ENCODE measurements around the gene DUSP8.
"Not testable (repeated sequence)": the region's sequence is repeated elsewhere in the genome, so short reads cannot be mapped to it uniquely, and the experiment has no call there.

The DUSP8 gene

GRCh38 chr11:1608363-1608762 is 36.3 kb upstream of the DUSP8 start, which contains the start of gene KRTAP5-3:
TSS of gene KRTAP5-3 (minus strand) at chr11:1608463. CDS start at chr11:1608385, 78 bp downstream.
- TF ChIP-seq, protein P1, sequence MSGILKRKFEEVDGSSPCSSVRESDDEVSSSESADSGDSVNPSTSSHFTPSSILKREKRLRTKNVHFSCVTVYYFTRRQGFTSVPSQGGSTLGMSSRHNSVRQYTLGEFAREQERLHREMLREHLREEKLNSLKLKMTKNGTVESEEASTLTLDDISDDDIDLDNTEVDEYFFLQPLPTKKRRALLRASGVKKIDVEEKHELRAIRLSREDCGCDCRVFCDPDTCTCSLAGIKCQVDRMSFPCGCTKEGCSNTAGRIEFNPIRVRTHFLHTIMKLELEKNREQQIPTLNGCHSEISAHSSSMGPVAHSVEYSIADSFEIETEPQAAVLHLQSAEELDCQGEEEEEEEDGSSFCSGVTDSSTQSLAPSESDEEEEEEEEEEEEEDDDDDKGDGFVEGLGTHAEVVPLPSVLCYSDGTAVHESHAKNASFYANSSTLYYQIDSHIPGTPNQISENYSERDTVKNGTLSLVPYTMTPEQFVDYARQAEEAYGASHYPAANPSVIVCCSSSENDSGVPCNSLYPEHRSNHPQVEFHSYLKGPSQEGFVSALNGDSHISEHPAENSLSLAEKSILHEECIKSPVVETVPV (CRISPR knock-in tag; IDR thresholded peaks at IDR 0.05), result no peak
- TF ChIP-seq CSDC2 (CRISPR knock-in tag; IDR thresholded peaks at IDR 0.05), result no peak
- no peak for TF ChIP-seq ESRRG (CRISPR knock-in tag; IDR thresholded peaks at IDR 0.05)
- no peak for TF ChIP-seq ARNTL (CRISPR knock-in tag; IDR thresholded peaks at IDR 0.05; ENCODE audit: borderline replicate concordance, low read depth)
- no peak for TF ChIP-seq TOX (CRISPR knock-in tag; IDR thresholded peaks at IDR 0.05; ENCODE audit: borderline replicate concordance)
- no peak for TF ChIP-seq CREB5 (CRISPR knock-in tag; IDR thresholded peaks at IDR 0.05; ENCODE audit: low read depth)
- TF ChIP-seq BACH2 (CRISPR knock-in tag; IDR thresholded peaks at IDR 0.05; ENCODE audit: borderline replicate concordance), result no peak
- no peak for TF ChIP-seq OSR1 (CRISPR knock-in tag; IDR thresholded peaks at IDR 0.05)
- TF ChIP-seq GLIS3 (CRISPR knock-in tag; IDR thresholded peaks at IDR 0.05), result no peak
- no peak for TF ChIP-seq POU6F1 (CRISPR knock-in tag; IDR thresholded peaks at IDR 0.05; ENCODE audit: borderline replicate concordance, low read depth)
- no peak for TF ChIP-seq SNAI2 (CRISPR knock-in tag; IDR thresholded peaks at IDR 0.05)
- TF ChIP-seq ZFP3 (CRISPR knock-in tag; IDR thresholded peaks at IDR 0.05), result no peak

DNA sequence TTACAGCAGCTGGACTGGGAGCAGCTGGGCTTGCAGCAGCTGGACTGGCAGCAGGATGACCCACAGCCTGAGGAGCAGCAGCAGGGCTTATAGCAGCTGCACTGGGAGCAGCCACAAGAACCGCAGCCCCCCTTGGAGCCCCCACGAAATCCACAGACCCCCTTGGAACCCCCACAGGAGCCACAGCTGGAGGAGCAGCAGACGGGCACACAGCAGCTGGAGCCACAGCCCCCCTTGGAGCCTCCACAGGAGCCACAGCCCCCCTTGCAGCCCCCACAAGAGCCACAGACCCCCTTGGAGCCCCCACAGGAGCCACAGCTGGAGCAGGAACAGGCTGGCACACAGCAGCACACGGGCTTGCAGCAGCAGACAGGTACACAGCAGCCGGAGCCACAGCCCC is 35.8 kb upstream of the DUSP8 start:
- not testable (repeated sequence) for ATAC-seq

More at GRCh38 chr11:1608363-1608762, 36.3 kb upstream of the DUSP8 start, which contains the start of gene KRTAP5-3:
- no peak for ATAC-seq

DNA sequence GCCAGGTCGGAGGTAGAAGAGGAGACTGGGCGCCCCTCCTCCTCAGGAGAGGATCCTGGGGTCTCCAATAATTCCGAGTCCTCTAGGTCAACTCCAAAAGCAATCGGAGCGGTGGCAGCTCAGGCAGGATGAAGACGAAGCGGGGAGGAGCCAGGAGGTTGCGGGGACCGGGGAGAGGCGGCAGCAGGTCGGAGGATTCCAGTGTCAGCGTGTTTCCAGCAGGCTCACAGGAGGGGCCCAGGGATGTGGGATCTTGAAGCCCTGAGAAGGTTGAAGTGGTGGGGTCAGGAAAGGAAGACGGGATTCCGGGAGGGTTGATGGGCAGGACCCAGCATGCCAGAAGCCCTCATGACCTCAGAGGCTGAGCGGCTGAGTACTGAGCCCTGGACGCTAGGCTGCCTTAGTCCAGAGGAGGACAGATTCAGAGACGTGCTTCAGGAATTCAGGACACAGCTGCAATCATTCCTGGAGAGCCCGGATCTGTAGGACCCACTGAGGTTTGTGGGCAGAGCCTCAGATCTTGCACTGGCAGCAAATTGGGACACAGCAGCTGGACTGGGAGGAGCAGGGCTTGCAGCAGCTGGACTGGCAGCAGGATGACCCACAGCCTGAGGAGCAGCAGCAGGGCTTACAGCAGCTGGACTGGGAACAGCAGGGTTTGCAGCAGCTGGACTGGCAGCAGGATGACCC is 35.2 kb upstream of the DUSP8 start:
- not testable (repeated sequence) for ATAC-seq

DNA sequence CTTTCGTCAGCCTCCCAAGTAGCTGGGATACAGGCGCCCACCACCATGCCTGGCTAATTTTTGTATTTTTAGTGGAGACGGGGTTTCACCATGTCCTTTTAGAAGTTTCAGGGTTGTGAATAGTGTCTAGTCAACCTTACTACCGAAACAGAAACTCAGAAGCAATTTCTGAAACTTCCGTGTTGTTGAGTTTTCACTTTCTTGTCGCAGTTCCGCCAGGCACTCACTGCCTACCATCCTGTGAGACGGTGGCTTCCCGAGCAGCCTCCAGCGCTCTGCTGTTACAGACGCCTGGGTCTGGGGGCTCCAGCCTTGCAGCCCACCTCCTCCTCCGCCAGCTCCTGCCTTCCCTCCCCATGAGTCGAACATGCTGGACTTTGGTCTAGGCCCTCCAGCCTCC is 33.9 kb upstream of the DUSP8 start:
- ATAC-seq, result not testable (repeated sequence)

DNA sequence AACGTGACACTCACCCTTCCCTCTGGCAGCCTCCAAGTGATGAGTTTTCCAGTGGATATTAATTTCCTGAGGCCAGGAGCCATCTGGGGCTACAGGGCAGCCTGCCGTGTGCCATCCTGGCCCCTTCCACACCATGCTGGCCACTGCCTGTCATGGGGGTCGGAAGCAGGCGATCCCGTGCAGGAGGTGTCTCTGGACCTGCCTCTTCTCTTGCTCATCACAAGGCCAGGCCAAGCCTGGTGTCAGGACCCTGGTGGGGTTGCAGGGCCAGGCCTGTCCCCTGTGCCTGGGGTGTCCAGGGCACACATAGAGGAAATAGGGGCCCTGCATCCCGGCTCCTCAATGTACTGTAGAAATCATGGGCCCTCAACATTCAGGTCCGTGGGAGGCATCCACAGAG is 32.6 kb upstream of the DUSP8 start:
- no peak for ATAC-seq
- no peak for TF ChIP-seq CREB5 (CRISPR knock-in tag; IDR thresholded peaks at IDR 0.05; ENCODE audit: low read depth)

DNA sequence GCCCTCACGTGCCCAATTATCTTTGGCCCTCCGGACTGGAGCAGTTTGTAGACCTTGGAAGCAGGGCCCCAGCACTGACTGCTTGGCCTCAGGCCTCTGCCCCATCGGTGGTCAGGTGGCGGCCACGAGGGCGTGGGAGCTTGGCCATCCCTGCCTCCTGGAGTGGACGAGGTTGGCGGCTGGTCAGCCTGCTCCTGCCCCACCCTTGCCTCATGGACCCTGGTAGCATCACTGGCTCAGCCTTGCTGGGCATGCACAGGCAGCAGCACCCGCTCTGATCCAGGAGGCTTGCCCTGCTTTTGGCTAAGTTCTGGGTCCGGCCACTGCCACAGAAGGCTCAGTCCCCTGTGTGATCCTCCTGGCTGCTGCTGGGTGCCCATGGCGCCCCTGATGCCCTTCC is 32.1 kb upstream of the DUSP8 start:
- no peak for TF ChIP-seq BACH2 (CRISPR knock-in tag; IDR thresholded peaks at IDR 0.05; ENCODE audit: borderline replicate concordance)
- no peak for TF ChIP-seq SNAI2 (CRISPR knock-in tag; IDR thresholded peaks at IDR 0.05)
- no peak for TF ChIP-seq ZNF565 (CRISPR knock-in tag; conservative IDR thresholded peaks at IDR 0.05; ENCODE audit: low read depth)
- TF ChIP-seq TCF4 (CRISPR knock-in tag; IDR thresholded peaks at IDR 0.05; ENCODE audit: borderline replicate concordance), result no peak
- TF ChIP-seq ISL1 (CRISPR knock-in tag; IDR thresholded peaks at IDR 0.05), result no peak
- TF ChIP-seq, protein P2, sequence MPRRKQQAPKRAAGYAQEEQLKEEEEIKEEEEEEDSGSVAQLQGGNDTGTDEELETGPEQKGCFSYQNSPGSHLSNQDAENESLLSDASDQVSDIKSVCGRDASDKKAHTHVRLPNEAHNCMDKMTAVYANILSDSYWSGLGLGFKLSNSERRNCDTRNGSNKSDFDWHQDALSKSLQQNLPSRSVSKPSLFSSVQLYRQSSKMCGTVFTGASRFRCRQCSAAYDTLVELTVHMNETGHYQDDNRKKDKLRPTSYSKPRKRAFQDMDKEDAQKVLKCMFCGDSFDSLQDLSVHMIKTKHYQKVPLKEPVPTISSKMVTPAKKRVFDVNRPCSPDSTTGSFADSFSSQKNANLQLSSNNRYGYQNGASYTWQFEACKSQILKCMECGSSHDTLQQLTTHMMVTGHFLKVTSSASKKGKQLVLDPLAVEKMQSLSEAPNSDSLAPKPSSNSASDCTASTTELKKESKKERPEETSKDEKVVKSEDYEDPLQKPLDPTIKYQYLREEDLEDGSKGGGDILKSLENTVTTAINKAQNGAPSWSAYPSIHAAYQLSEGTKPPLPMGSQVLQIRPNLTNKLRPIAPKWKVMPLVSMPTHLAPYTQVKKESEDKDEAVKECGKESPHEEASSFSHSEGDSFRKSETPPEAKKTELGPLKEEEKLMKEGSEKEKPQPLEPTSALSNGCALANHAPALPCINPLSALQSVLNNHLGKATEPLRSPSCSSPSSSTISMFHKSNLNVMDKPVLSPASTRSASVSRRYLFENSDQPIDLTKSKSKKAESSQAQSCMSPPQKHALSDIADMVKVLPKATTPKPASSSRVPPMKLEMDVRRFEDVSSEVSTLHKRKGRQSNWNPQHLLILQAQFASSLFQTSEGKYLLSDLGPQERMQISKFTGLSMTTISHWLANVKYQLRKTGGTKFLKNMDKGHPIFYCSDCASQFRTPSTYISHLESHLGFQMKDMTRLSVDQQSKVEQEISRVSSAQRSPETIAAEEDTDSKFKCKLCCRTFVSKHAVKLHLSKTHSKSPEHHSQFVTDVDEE (CRISPR knock-in tag; IDR thresholded peaks at IDR 0.05), result no peak
- TF ChIP-seq PPARA (CRISPR knock-in tag; IDR thresholded peaks at IDR 0.05; ENCODE audit: borderline replicate concordance), result no peak
- no peak for TF ChIP-seq GLIS3 (CRISPR knock-in tag; IDR thresholded peaks at IDR 0.05)
- no peak for ATAC-seq

All from SK-N-SH treated with all-trans-retinoic acid at 6 μM for 48 hours (cell line).